NCI-H2107 treated with DMSO at 0.1 percent for 48 hours (cell line): ENCODE data around the gene PLA2R1.
"Not testable (repeated sequence)": the region's sequence is repeated elsewhere in the genome, so short reads cannot be mapped to it uniquely, and the experiment has no call there.

Experiments
- DNase-seq: peaks from one replicate; lab custom pipeline; 2025; ENCODE audit not compliant: unreplicated experiment; lab: John Stamatoyannopoulos, UW

PLA2R1 gene

DNA sequence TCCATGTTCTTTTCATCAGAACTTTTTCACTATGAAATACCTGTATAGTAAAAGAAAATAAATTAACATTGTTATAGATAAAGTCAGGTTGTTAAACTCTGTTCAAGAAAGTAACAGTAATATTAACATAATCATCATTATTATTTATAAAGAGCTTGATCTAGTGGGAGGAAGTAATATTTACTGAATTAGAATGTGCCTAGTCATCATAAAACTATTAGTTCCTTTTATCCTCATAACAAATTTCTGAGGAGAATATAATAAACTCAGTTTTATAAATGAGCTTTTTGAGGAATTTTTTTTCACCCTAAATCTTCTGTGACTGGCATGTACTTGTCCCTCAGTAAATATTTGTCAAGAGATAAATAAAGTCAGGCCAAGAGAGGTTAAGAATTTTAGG, 78.4 kb downstream of the PLA2R1 start:
- DNase-seq, result no peak

DNA sequence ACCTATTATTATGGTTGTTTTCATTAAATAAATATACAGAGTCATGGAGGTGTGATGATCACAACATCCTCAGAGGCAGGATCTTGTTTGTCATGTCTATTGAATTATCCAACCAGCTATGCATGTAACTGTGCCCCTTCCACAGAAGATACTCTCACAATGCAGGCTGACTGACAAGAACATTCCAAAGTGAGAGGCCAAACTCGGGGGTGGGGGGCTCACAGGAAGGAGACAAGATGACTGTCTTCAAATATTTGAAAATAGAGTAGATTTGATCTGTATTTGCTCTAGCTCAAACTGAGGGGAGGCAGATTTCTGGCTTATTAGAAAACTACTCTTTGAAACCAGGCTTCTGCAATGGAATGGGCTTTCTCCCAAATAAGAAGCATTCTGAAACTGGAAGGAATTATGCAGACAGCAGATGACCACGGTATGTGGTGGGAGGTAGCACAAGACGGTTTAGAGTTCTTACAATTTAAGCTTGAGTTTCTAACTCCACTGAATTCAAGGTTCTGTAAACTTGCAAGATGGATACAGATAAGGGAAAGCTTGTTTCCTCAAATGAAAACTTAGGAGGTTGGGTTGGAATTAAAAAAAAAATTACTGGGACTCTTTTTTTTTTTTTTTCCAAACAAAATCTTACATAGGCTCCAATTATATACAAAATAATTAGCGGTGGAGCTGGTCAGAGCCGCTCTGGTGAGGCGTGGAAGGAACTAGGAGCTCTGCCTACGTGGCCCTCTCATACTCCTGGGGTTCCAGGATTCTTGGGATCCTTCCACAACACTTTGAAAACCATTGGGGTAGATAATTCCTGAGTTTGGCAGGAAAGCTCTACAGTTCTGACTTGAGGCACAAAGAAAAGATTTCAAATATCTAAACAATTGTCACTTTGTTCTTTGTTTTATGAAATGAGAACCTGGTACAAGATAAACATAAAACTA, 79.3 kb downstream of the PLA2R1 start:
- no peak for DNase-seq

DNA sequence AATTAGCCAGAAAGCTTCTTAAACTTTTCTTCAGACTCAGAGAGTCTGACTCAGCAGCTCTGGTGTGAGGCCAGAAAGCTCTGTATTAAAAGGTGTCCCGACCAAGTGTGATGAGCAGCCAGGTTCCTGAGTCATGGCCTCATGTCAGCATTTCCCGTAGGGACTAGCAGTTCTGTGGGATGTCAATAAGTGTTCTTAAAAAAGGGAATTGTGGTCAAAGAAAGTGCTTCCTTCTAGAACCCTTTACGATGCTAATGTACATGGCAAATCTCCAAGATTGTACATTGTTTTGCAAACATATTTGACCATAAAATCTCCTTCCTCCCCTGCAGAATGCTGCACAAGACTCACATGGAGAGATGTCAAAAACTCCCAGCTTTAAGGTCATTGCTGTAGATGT, 80.1 kb downstream of the PLA2R1 start:
- no peak for DNase-seq

DNA sequence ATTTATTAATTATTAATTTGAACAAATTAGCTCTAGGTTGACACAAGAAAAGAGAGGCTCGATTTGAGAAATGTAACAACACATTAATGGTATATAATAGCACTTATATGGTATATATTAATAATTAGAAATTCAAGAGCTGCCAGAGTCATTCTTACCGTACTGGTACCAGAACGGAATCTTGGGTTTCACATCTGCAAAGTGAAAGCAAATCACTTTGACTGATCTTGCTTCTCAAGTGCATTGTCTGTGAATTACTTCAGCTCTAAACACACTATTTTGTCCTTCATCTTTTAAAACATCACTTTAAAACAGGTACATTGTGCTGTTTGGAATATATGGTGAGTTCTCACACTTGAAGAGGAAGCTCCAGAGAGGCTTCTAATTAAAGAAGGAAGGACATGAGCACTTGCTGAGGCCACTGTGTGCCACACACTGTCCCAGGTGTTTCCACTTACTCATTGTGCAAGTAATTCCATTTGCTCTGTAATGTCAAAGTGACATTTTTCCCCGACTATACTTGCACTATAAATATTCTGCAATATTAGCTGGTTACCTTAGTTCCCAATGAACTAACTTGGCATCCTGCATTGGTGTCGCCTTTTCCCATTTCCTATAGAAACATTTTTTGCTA, 85.8 kb downstream of the PLA2R1 start:
- no peak for DNase-seq

DNA sequence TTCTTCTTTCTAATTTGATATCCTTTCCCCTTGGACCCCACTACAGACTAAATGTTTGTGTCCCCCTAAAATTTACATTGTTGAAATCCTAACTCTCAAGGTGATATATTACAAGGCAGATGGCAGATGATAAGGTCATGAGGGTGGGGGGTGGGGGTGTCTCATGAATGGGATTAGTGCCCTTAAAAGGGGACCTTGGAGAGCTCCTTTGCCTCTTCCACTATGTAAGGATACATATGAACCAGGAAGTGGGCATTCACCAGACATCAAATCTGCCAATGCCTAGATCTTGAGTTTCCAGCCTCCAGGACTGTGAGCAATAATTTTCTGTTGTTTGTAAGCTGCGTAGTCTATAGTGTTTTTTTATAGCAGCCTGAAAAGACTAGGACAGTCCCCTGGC, 89.1 kb downstream of the PLA2R1 start:
- no peak for DNase-seq

DNA sequence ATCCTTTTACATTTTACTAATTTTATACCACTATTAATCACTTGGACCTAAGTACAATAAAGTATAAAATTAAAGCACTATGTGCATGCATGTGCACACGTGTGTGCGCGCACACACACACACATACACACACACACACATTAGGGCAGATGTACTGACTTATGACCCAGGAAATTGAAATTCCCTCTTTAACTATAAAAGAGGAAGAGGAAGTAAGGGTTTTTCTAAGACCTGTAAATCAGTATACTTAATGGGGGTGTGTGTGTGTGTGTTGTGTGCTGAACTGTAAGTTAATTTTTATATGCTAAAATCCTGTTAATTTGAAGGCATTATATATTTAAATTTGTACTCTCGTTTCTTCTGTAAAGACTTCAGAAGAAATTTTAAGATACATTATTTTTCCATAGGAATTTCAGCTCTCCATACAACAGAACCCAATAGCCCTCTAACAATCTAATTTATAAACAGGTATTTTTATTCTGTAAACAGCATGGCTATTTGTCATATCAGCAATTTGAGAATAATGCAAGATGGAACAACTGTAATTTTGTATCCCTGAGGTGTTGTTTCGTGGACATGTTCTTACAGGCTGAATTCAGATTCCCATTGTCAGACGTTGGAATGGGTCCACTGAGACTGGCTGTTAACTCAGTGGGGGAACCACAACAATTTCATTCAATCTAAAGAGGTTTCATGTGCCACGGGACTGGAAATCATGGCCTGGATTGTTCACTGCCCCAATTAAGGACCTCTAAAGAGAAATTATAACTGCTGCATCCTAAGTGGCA, 90.9 kb downstream of the PLA2R1 start:
- peak; percentile 58 for DNase-seq

DNA sequence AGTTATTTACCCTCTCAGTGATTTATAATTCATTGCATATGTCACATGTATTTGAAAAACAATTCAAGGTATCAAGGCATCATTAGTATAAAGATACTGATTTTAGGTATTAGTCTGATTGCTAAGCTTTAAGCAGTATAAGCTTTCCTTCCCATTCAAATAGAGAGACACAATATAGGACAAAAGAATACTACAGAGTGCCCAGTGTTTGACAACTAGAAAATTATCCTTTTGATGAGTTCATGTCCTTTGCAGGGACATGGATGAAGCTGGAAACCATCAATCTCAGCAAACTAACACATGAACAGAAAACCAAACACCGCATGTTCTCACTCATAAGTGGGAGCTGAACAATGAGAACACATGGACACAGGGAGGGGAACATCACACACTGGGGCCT, 91.9 kb downstream of the PLA2R1 start:
- DNase-seq, result not testable (repeated sequence)

DNA sequence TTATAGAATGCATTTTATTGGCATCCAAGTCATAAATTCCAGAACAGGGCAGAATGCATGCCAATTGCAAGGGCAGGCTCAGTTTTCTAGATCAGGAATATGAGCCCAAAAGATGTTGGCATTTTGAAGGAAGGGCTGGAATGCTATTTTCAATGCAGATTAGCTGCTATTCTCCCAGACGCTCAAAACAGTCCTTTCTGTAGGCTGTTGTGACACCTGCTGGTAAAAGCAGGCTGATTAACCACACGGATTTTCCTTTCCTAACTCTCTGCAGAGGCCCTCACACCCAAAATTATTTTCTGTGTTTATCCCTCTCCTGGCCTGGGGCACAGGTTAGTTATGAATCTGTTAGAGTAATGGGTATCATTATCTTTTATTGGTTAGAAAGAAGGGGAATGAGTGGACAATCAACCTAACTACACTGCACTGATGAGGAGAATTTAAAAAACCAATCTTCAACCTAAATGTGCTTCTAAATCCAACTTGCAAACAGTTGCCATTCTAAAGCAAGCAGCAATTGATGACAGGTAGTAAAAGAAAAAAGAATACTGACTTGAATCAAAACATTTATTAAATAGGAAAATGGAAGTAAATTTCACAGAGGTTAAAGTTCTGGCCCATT, 94.0 kb downstream of the PLA2R1 start:
- peak; percentile 46 for DNase-seq

DNA sequence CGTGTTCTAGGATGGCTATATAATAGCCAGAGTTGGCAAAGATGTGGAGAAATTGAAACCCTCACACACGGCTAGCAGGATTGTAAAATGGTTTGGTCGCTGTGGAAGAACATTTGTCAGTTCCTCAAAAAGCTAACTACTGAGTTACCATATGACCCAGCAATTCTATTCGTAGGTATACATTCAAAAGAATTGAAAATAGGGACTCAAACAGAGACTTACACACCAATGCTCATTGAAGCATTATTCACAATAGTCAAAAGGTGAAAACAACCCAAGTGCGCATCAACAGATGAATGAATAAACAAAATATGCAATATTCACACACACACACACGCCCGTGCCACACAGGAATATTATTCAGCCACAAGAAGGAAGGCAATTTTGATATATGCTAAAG, 98.7 kb downstream of the PLA2R1 start:
- DNase-seq, result no peak

DNA sequence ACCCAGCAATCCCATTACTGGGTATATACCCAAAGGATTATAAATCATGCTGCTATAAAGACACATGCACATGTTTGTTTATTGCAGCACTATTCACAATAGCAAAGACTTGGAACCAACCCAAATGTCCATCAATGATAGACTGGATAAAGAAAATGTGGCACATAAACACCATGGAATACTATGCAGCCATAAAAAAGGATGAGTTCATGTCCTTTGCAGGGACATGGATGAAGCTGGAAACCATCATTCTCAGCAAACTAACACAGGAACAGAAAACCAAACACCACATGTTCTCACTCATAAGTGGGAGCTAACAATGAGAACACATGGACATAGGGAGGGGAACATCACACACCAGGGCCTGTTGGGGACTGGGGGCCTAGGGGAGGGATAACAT, 99.9 kb downstream of the PLA2R1 start:
- not testable (repeated sequence) for DNase-seq

DNA sequence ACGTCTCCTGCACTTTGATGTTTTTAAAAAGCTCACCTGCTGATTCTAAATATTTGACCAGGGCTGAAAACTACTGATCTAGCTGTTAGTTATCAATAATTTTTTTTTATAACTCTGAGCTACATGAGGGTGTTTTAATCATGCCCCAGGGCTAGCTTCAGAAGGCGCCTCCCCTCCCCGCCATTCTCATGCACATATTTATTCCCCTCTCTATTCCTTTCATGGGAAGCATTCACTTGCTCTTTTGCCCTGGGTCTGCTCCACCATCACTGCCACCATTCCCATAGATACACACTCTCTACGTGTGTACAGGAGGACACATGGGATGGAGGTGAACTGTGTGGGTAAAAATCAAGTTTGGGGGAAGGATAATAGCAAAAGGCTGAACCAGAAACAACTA, 101.0 kb downstream of the PLA2R1 start:
- DNase-seq, result no peak

DNA sequence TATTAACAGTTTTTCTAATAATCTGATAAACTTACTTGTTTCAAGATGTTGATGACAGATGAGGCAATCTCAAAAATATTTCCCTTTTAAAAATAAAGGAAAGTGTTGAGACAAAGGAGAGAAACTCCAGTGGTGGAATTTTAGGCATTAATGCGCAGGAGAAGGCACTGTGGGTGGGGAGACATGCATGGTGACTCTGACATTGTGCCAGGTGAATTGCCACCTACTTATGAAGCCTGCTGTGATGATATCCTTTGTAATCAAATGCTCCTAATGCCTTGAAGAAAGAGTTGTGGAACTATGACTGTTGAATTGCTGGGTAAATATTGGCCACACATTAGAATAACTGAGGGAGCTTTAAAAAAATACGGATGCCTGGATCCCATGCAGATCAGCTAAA, 101.4 kb downstream of the PLA2R1 start:
- DNase-seq, result no peak

DNA sequence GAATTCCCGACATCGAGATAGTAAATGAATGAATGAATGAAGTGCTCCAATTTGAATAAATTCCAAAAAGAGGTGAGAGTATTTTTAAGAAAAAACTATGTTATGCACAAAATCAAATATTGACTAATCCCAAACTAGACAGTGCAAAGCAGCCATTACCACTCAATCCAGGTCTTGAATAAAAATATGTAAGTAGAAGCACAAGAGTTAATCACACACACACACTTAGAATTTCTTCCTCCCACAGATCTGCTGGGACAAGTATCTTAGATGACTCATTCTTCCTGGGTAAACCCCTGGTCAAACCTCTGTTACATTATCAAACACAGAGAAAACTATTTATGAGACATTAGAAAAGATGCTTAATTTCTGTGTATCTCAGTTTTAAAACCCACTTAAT, 102.0 kb downstream of the PLA2R1 start:
- DNase-seq, result no peak

DNA sequence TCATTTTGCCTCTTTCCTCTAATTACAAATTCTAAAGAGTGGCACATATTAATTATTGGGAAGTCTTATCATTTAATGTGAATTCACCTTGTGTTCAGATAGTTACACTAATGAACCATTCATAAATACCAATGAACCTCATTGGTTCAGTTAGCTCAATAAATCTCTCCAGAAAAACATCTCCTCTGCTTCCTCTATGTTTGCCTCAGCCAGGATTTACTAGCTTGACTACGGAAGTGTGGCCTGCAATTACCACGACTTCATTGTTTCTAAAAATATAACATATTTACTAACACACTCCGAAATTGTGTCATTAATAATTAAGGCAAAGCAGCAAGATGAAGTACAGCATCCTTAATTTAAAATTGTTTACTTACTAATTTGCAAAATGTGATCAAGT, 103.3 kb downstream of the PLA2R1 start:
- no peak for DNase-seq

DNA sequence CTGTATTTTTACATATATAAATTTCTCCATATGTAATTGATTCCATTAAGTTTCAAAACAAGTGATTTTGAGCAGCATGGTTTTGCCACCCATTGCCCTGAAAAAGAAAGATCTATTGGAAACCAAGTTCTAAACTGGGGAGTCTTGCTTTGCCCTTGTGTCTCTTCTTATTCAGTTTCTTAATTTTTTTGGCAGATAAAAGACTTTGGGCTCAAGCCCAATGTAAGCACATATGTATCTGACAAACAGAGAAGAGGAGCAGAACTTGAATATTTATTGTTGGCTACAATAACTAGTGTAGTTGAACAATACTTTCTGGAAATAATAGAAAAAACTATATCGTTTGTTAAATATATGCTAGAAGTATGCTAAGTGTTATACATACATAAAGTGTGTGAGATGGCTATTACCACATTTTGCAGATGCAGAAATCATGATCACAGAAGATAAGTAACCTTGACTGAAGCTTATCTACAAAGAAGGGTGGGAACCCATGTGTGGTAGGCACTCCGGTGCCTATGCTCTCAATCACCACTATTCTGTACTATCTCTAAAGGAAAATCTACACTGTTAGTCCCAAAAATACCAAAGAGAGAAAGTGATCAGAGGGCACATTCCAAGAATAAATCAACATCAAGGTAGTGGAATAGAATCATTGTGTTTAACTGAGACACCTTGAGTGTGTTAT, 109.1 kb downstream of the PLA2R1 start:
- no peak for DNase-seq

DNA sequence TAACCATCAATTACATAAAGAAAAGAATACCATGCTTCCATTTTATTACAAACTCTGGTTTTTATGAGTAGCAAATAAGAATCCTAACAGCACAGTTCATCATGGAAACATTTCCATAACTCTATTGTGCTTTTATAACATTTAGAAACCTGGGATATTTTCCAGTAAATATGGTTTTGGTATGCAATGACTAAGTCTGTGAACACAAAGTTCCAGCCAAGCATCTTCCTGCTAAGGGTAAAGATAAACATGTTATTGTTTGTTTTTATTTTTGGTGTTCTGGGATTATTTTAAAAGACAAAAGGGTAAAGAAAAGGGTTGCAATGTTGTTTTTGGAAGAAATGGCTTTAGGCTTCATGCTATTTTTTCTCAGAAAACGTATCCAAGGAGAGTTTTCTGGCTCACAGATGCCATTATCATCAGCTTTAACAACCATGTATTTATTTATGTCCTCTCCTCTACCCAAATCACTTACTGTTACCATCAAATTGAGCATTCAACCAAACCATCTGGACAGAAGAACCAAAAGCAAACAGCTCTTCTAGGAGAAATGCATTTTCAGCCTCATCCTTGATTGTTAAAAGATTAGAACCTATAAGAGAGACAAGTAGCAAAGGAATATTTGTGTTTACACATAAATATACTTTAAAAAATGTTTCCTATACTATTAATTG, 116.0 kb downstream of the PLA2R1 start:
- no peak for DNase-seq

DNA sequence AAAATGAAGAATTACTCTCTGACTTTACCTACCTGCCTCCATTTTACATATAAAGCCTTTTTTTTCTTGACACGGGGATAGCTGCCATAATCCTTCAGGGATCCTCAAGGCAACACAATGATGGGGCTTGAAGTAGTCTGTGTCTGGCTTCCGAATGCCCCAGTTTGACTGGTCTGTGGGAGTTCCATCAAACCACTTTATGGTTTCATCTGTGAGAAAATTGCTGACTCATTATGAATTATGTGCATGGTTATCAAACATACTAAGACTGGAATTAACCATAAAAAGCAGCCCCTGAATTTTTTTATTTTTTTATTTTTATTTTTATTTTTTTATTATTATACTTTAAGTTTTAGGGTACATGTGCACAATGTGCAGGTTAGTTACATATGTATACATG, 117.5 kb downstream of the PLA2R1 start:
- DNase-seq, result no peak

DNA sequence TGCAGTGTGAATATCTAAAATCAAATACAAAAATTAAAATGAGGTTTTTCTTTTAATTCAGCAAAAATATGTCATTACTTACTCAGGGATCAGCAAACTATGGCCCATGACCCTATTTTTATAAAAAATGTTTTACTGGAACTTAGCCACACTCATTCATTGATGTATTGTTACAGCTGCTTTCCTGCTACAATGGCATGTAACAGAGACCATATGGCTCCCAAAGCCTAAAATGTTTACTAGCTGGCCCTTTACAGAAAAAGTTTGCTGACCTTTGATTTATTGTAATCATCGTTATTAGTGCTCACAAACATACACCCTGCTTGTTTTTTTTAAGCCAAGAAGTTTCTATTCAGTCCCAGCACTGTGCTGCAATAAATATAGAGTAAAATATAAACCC, 120.3 kb downstream of the PLA2R1 start:
- DNase-seq, result no peak

DNA sequence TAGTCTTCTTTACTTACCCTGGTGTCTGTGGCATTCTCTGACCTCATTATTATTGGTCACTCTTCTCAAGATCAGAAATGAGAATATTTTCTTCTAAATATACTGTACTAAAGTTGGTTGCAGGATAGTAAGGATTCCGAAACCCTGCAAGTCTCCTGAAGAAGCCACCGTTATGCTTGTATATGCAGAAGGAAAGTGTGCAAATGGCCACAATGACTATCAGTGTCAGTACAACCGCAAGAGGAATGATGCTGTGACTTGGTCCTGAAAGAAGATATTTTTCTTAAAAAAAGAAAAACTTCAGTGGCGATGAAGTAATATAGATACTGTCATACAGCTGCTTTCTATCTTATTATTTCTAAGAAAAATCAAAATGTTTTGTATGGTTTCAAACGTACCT, 120.7 kb downstream of the PLA2R1 start:
- no peak for DNase-seq

DNA sequence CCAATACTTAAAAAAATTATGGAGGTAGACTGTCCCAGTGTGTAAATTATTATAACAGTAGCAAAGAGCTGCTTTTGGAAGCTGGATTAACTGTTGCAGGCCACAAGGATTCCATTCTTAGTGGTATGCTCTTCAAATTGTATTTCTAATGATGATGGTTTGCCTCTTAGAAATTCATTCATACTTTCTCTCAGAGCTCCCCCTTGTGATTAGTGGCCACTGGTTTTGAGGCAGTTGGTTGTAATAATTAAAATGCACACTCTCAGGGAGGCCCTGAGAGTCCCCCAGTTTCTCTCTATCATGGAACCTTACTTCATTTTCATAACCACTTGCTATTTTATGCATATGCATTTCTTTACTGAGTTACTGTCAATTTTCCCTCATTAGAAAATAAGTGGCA, 122.5 kb downstream of the PLA2R1 start:
- peak; percentile 28 for DNase-seq
